Esophagus muscularis mucosa (tissue), 4 donors: ENCODE measurements around the gene DEDD. TPM values are rescaled to one million over a fixed set of nuclear protein-coding genes. Genes with fewer than 3 reads are reported as not detected.

Experiments
- DNase-seq: peaks from one replicate; pipeline ENCODE4 v3.0.0-alpha.2; 2017; ENCODE audit errors: extremely low spot score
- H3K27ac ChIP-seq, 4 donors: fragments of 200-600 bp; sonication (generic); replicated peaks in 1 of 4; 1 replicate in 3 of 4; 2 replicates in 1 of 4; pipeline ENCODE4 v1.5.1; 2016 to 2019; ENCODE audit warnings: mild to moderate bottlenecking in 1 of 4
- H3K27me3 ChIP-seq, 4 donors: fragments of 200-600 bp; sonication (generic); one replicate each; pipeline versions ENCODE4 v1.5.1 to v1.6.0; 2016 to 2019
- H3K36me3 ChIP-seq, 4 donors: fragments of 200-600 bp; sonication (generic); one replicate each; pipeline ENCODE4 v1.5.1; 2016 to 2019
- H3K4me1 ChIP-seq, 4 donors: fragments of 200-600 bp; sonication (generic); one replicate each; pipeline ENCODE4 v1.5.1; 2016 to 2019
- H3K4me3 ChIP-seq, 4 donors: fragments of 200-600 bp; sonication (generic); 1 replicate in 2 of 4; 2 replicates in 2 of 4; pipeline ENCODE4 v1.5.1; 2016 to 2019; ENCODE audit warnings: mild to moderate bottlenecking in 4 of 4, moderate library complexity in 1 of 4
- H3K9me3 ChIP-seq, 4 donors: fragments of 200-600 bp; sonication (generic); 1 replicate in 3 of 4; 2 replicates in 1 of 4; pipeline ENCODE4 v1.5.1; 2016 to 2019
- CTCF ChIP-seq, 3 experiments: fragments of 200-600 bp in 2 of 3; fragments of 450-650 bp in 1 of 3; sonication (generic) in 2 of 3; IDR thresholded peaks; one replicate each; pipeline ENCODE4 v1.5.1; 2017 to 2019; ENCODE audit warnings: antibody characterized with exemption in 3 of 3, mild to moderate bottlenecking in 2 of 3, moderate library complexity in 1 of 3
- EP300 ChIP-seq: sonication (generic); formaldehyde crosslinking; IDR thresholded peaks from one replicate; pipeline ENCODE4 v1.6.1; 2017; ENCODE audit warnings: antibody characterized with exemption
- POLR2A ChIP-seq: fragments of 450-650 bp; IDR thresholded peaks from one replicate; pipeline ENCODE4 v1.6.1; 2017; ENCODE audit warnings: antibody characterized with exemption, moderate library complexity, mild to moderate bottlenecking, low read depth
- POLR2AphosphoS5 ChIP-seq, 2 donors: sonication (generic); formaldehyde crosslinking; IDR thresholded peaks; one replicate each; pipeline ENCODE4 v1.6.1; 2017; ENCODE audit warnings: antibody characterized with exemption in 2 of 2
- WGBS: methylation state at CpG from one replicate; pipeline ENCODE4 v1.1.5; 2018; 5-methylcytosine and 5-hydroxymethylcytosine counted together
- intact Hi-C: fragments of 100-400 bp; cut with DNase I; formaldehyde crosslinking; loops from one replicate; pipeline ENCODE4 v1.15.1; 2023
- total RNA-seq, 4 donors: library from RNA; depleted of rRNA; stranded (reverse); fragments of >200 nt; gene quantifications; one replicate each; pipeline versions ENCODE4 v1.1.0 to v1.2.1, GENCODE V29; 2016

The DEDD gene
- total RNA-seq, 4 donors from 2014 or later: 37.0 to 82.5 (median 47.7) TPM

DNA sequence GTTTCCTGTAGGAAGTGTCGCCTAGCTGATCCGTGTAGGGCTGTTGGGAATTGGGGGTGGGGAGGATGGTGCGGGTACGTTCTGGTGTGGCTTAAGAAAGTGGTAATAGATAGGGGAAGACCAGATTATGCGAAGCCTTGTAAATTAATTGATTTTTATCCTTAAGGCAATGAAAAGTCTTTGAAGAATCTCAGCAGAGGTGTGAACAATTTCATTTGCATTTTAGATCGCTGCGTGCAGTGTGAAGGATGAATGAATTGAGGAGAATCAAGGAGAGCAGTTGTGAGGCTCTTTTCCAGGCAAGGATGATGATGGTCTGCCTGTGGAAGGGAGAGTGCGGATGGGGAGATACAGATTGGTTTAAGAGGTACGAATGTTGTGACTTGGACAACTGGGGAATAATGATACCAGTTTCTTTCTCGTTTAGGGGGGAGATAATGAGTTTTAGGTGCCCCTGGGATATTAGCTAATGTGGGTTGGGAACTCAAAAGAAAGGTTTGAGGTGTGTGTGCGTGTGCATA is 813 bp upstream of the DEDD start:
- 5% methylated on average over 11 of the region's 11 CpGs for WGBS
- H3K9me3 ChIP-seq: no peaks in the 10 kb centered on the region
- H3K27me3 ChIP-seq: no peaks in the 10 kb centered on the region
- intact Hi-C loops: loop anchor here (2.0 kb wide), 1 partner anchor 22 kb away; no protein-coding TSS in a partner anchor
- H3K4me3 ChIP-seq: peak overlapping the region; percentile 72 to 84 (median 81)
- no peak for TF ChIP-seq EP300
- no peak for TF ChIP-seq POLR2AphosphoS5 (IDR thresholded peaks at IDR 0.05)
- TF ChIP-seq POLR2A: no peak
- no peak for TF ChIP-seq CTCF (IDR thresholded peaks at IDR 0.05)
- peak overlapping the region; percentile 93 to 96 (median 96) for H3K27ac ChIP-seq
- H3K4me1 ChIP-seq: peaks cover 31 to 61% (median 54%) of the 10 kb centered on the region in 4 donors
- DNase-seq: no peak
- peaks cover 5 to 24% (median 12%) of the 10 kb centered on the region in 4 donors for H3K36me3 ChIP-seq

DNA sequence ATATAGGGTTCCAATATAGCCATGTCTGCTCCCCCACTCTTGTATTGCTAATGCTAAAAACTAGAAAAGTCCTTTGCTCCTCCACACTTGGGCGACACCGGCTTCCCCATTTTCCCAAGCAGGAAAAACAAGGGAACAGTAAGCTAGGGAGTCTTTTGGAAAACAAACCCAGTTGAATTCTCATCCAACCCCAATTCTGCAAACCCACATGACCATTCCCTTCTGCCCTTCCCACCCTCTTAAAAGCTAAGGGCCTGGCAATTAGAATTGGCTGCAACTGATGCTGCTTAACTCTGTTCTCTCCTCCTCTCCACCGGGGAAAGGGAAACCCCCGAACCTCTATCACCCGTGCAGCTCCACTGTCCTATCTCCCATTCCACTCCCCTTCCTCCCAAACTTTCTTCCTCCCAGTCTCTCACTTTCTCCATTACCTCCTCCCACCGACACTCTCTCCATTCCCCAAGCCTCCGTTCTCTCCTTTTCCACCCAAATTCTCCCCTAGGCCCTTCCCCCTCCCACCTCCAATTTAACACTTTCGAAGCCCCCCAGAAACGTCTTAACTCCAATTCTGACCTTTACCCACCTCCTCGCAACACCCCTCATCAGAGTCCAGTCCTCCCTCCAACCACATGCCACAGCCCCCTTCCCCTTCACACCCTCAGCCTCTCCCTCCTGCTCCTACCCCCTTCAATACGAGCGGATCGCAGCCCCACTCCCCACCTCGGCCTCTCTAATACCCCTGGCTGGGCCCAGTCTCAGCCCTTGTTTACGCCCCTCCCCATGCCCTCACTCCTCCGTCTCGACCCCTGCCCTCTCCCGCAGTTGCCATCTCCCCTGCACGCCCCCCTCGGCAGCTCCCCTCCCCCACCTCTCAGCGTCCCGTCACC is 701 bp downstream of the DEDD start:
- Histone ChIP-seq H3K27me3 (no peaks in the 10 kb centered on the region), H3K9me3 (no peaks in the 10 kb centered on the region), H3K27ac (peak overlapping the region; percentile 93 to 96 (median 96)), H3K4me3 (peak overlapping the region; percentile 72 to 84 (median 81)), H3K36me3 (peaks cover 13 to 39% (median 24%) of the 10 kb centered on the region in 4 donors), H3K4me1 (peaks cover 38 to 68% (median 68%) of the 10 kb centered on the region in 4 donors)
- intact Hi-C loops: loop anchor here (2.0 kb wide), 1 partner anchor 23 kb away; no protein-coding TSS in a partner anchor
- DNase-seq: no peak
- WGBS: 2% methylated on average over 22 of the region's 22 CpGs
- TF ChIP-seq POLR2AphosphoS5 (IDR thresholded peaks at IDR 0.05): peak in 1 of 2 donors; percentile 10
- no peak for TF ChIP-seq POLR2A

- DNase-seq: no peak
- TF ChIP-seq EP300 (no peak), POLR2AphosphoS5 (IDR thresholded peaks at IDR 0.05) (no peak), CTCF (IDR thresholded peaks at IDR 0.05) (no peak), POLR2A (no peak)
- H3K4me1 ChIP-seq: peaks cover 38 to 76% (median 72%) of the 10 kb centered on the region in 4 donors
- H3K9me3 ChIP-seq: no peaks in the 10 kb centered on the region
- no peak overlapping the region for H3K4me3 ChIP-seq
- H3K27me3 ChIP-seq: no peaks in the 10 kb centered on the region
- 36% methylated on average over 1 of the region's 1 CpG for WGBS
- peaks cover 21 to 53% (median 30%) of the 10 kb centered on the region in 4 donors for H3K36me3 ChIP-seq
- intact Hi-C loops: no loop called here
- peak overlapping the region in 1 of 4 donors; percentile 96 for H3K27ac ChIP-seq
Observed at GRCh38 chr1:161130266-161130665, 2.2 kb downstream of the DEDD start.

- intact Hi-C loops: no loop called here
- H3K9me3 ChIP-seq: no peaks in the 10 kb centered on the region
Observed at GRCh38 chr1:161128591-161129420, 3.7 kb downstream of the DEDD start.

More at GRCh38 chr1:161128591-161129420, 3.7 kb downstream of the DEDD start:
- Histone ChIP-seq H3K27ac (peak overlapping the region in 1 of 4 donors; percentile 7), H3K36me3 (peaks cover 28 to 68% (median 41%) of the 10 kb centered on the region in 4 donors), H3K27me3 (no peaks in the 10 kb centered on the region), H3K4me3 (no peak overlapping the region), H3K4me1 (peaks cover 30 to 63% (median 62%) of the 10 kb centered on the region in 4 donors)
- 88% methylated on average over 4 of the region's 4 CpGs for WGBS
- TF ChIP-seq POLR2AphosphoS5 (IDR thresholded peaks at IDR 0.05): no peak
- no peak for TF ChIP-seq CTCF (IDR thresholded peaks at IDR 0.05)
- no peak for TF ChIP-seq POLR2A
- no peak for TF ChIP-seq EP300
- DNase-seq: no peak
